ENCODE data around the gene MMP17.

The MMP17 gene

GRCh38 chr12:131861261-131862083, 33.3 kb downstream of the MMP17 start:
- DNase-seq (ENCODE audit: low read depth in 1 of 2, low spot score in 1 of 2), result no peak
- no peak overlapping the region for H3K4me3 ChIP-seq (replicated peaks; ENCODE audit: insufficient read depth, low read length)
- peak overlapping the region; percentile 81 for H3K27ac ChIP-seq (replicated peaks)
- H3K27me3 ChIP-seq (ENCODE audit: insufficient read depth, poor library complexity, severe bottlenecking), result no peaks in the 10 kb centered on the region
- TF ChIP-seq GABPA (IDR thresholded peaks at IDR 0.05; ENCODE audit: low read depth) (no peak), SPI1 (IDR thresholded peaks at IDR 0.05; ENCODE audit: borderline replicate concordance, low read depth) (no peak), CTCF (IDR thresholded peaks at IDR 0.05; ENCODE audit: insufficient read depth, low read length) (no peak), REST (IDR thresholded peaks at IDR 0.05; ENCODE audit: insufficient replicate concordance, low read depth) (no peak), POLR2AphosphoS5 (IDR thresholded peaks at IDR 0.05; ENCODE audit: low read depth) (no peak)

GRCh38 chr12:131862084-131862441, 33.9 kb downstream of the MMP17 start:
- H3K27me3 ChIP-seq (ENCODE audit: insufficient read depth, poor library complexity, severe bottlenecking), result no peaks in the 10 kb centered on the region
- peak overlapping the region; percentile 81 for H3K27ac ChIP-seq (replicated peaks)
- TF ChIP-seq SPI1 (IDR thresholded peaks at IDR 0.05; ENCODE audit: borderline replicate concordance, low read depth) (no peak), GABPA (IDR thresholded peaks at IDR 0.05; ENCODE audit: low read depth) (no peak), CTCF (IDR thresholded peaks at IDR 0.05; ENCODE audit: insufficient read depth, low read length) (no peak), POLR2AphosphoS5 (IDR thresholded peaks at IDR 0.05; ENCODE audit: low read depth) (no peak), REST (IDR thresholded peaks at IDR 0.05; ENCODE audit: insufficient replicate concordance, low read depth) (no peak)
- no peak for DNase-seq (ENCODE audit: low read depth in 1 of 2, low spot score in 1 of 2)
- H3K4me3 ChIP-seq (replicated peaks; ENCODE audit: insufficient read depth, low read length), result no peak overlapping the region

- Histone ChIP-seq H3K4me3 (replicated peaks; ENCODE audit: insufficient read depth, low read length) (no peak overlapping the region), H3K27me3 (ENCODE audit: insufficient read depth, poor library complexity, severe bottlenecking) (no peaks in the 10 kb centered on the region), H3K27ac (replicated peaks) (peak overlapping the region; percentile 81)
- no peak for DNase-seq (ENCODE audit: low read depth in 1 of 2, low spot score in 1 of 2)
- no peak for TF ChIP-seq GABPA (IDR thresholded peaks at IDR 0.05; ENCODE audit: low read depth)
- no peak for TF ChIP-seq REST (IDR thresholded peaks at IDR 0.05; ENCODE audit: insufficient replicate concordance, low read depth)
- TF ChIP-seq SPI1 (IDR thresholded peaks at IDR 0.05; ENCODE audit: borderline replicate concordance, low read depth), result no peak
- no peak for TF ChIP-seq CTCF (IDR thresholded peaks at IDR 0.05; ENCODE audit: insufficient read depth, low read length)
- no peak for TF ChIP-seq POLR2AphosphoS5 (IDR thresholded peaks at IDR 0.05; ENCODE audit: low read depth)
Observed at GRCh38 chr12:131862600-131862993, 34.4 kb downstream of the MMP17 start.

Data from HL-60 (cell line).